Loucy (cell line): Measurements from ENCODE around the gene PTPRZ1.

Source experiments
- H2AFZ ChIP-seq: fragments of 200-600 bp; sonication (generic); 2 replicates; pipeline ENCODE4 v1.6.0; 2016; ENCODE audit warnings: antibody characterized with exemption, mild to moderate bottlenecking, low read length, moderate library complexity
- H3F3A ChIP-seq: fragments of 200-600 bp; 2 replicates; pipeline ENCODE4 v1.6.0; 2016; ENCODE audit warnings: antibody characterized with exemption, low read depth, mild to moderate bottlenecking
- H3K27me3 ChIP-seq: fragments of 200-600 bp; sonication (generic); 2 replicates; pipeline ENCODE4 v1.6.1; 2014; ENCODE audit warnings: low read length, mild to moderate bottlenecking; ENCODE audit not compliant: insufficient read depth, poor library complexity, severe bottlenecking
- H3K36me3 ChIP-seq: fragments of 200-600 bp; sonication (generic); 2 replicates; pipeline ENCODE4 v1.6.1; 2016; ENCODE audit warnings: low read length; ENCODE audit not compliant: insufficient read depth
- H3K4me1 ChIP-seq: fragments of 200-600 bp; sonication (generic); 2 replicates; pipeline ENCODE4 v1.5.1; 2014; ENCODE audit warnings: low read length, mild to moderate bottlenecking; ENCODE audit not compliant: insufficient read depth, poor library complexity, severe bottlenecking
- H3K4me2 ChIP-seq: fragments of 200-600 bp; sonication (generic); 2 replicates; pipeline ENCODE4 v1.6.0; 2014; ENCODE audit warnings: antibody characterized with exemption, low read length, low read depth, mild to moderate bottlenecking; ENCODE audit not compliant: poor library complexity, severe bottlenecking
- H3K4me3 ChIP-seq: fragments of 200-600 bp; sonication (generic); 2 replicates; pipeline ENCODE4 v1.5.1; 2014; ENCODE audit warnings: low read length, mild to moderate bottlenecking, mixed read lengths; ENCODE audit not compliant: poor library complexity, severe bottlenecking
- H3K79me2 ChIP-seq: fragments of 200-600 bp; sonication (generic); 2 replicates; pipeline ENCODE4 v1.6.1; 2014; ENCODE audit warnings: low read length; ENCODE audit not compliant: insufficient read depth
- H3K9ac ChIP-seq: fragments of 200-600 bp; sonication (generic); 2 replicates; pipeline ENCODE4 v1.6.0; 2014; ENCODE audit warnings: mild to moderate bottlenecking, low read depth, low read length, moderate library complexity; ENCODE audit not compliant: poor library complexity, severe bottlenecking
- H3K9me2 ChIP-seq: fragments of 200-600 bp; sonication (generic); replicated peaks from 2 replicates; pipeline ENCODE4 v1.6.1; 2016; ENCODE audit warnings: low read depth, low read length, mixed read lengths
- H3K9me3 ChIP-seq: fragments of 200-600 bp; sonication (generic); 2 replicates; pipeline ENCODE4 v1.6.1; 2014; ENCODE audit warnings: mild to moderate bottlenecking, antibody characterized with exemption, low read length, low read depth; ENCODE audit not compliant: insufficient read depth
- H4K20me1 ChIP-seq: fragments of 200-600 bp; sonication (generic); 2 replicates; pipeline ENCODE4 v1.6.0; 2014; ENCODE audit warnings: antibody characterized with exemption, low read length, mild to moderate bottlenecking; ENCODE audit not compliant: insufficient read depth, poor library complexity, severe bottlenecking
- EZH2phosphoT487 ChIP-seq: fragments of 200-600 bp; IDR thresholded peaks from 2 replicates; pipeline ENCODE4 v1.6.1; 2018; ENCODE audit warnings: antibody characterized with exemption, mild to moderate bottlenecking, moderate library complexity, borderline replicate concordance
- TF ChIP-seq, protein P1 (sequence below): fragments of 200-600 bp; sonication (generic); conservative IDR thresholded peaks from 2 replicates; pipeline ENCODE4 v1.5.1; 2014; ENCODE audit warnings: mild to moderate bottlenecking, antibody characterized with exemption, low read length

The PTPRZ1 gene

DNA sequence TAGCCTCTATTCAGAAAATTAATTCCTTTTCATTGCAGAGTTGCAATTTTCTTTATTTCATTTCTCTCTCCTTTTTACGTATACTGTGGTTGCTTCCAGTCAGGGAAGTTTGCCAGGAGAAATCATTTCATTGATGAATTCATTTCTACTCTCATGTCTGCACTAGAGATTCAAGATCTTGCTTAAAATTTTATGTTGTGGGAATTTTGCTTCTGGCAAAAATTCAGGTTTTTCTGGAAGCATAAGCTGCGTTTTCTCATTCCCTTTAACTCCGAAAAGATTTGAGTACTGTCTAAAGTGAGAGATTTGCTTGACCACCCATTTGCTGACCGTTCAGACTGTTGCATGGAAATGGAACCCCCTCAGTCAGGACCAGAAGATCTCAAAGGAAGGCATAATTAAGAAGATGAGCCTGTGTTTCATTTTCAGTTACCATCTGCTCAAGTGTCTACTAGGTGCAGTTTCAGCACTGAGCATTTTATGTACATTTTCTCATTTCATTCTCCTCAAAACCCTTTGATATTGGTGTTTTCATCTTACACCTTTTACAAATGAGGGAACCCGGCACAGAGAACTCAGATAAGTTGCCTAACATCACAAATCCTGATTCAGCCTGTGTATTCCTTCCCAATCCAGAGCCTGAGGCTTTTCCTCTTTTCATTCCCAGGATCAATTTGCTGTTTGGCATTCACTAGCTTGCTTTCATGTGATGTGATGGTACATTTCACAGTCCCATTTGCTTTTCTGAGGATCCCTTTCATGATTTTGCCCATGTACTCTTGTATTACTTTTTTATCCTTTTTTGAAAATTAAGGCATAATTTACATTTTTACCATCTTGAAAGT, 3.9 kb downstream of the PTPRZ1 start:
- H3K4me3 ChIP-seq, result no peak overlapping the region
- no peak overlapping the region for H2AFZ ChIP-seq
- H3K9me2 ChIP-seq, result no peaks in the 10 kb centered on the region
- H3K9ac ChIP-seq, result no peak overlapping the region
- H3K79me2 ChIP-seq, result no peaks in the 10 kb centered on the region
- no peak overlapping the region for H3K4me2 ChIP-seq
- H3K36me3 ChIP-seq, result no peaks in the 10 kb centered on the region
- no peaks in the 10 kb centered on the region for H3K4me1 ChIP-seq
- H3F3A ChIP-seq, result no peaks in the 10 kb centered on the region
- H3K27me3 ChIP-seq, result no peaks in the 10 kb centered on the region
- H4K20me1 ChIP-seq, result no peaks in the 10 kb centered on the region
- no peaks in the 10 kb centered on the region for H3K9me3 ChIP-seq
- TF ChIP-seq, protein P1, sequence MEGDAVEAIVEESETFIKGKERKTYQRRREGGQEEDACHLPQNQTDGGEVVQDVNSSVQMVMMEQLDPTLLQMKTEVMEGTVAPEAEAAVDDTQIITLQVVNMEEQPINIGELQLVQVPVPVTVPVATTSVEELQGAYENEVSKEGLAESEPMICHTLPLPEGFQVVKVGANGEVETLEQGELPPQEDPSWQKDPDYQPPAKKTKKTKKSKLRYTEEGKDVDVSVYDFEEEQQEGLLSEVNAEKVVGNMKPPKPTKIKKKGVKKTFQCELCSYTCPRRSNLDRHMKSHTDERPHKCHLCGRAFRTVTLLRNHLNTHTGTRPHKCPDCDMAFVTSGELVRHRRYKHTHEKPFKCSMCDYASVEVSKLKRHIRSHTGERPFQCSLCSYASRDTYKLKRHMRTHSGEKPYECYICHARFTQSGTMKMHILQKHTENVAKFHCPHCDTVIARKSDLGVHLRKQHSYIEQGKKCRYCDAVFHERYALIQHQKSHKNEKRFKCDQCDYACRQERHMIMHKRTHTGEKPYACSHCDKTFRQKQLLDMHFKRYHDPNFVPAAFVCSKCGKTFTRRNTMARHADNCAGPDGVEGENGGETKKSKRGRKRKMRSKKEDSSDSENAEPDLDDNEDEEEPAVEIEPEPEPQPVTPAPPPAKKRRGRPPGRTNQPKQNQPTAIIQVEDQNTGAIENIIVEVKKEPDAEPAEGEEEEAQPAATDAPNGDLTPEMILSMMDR, result no peak
- TF ChIP-seq EZH2phosphoT487, result no peak

DNA sequence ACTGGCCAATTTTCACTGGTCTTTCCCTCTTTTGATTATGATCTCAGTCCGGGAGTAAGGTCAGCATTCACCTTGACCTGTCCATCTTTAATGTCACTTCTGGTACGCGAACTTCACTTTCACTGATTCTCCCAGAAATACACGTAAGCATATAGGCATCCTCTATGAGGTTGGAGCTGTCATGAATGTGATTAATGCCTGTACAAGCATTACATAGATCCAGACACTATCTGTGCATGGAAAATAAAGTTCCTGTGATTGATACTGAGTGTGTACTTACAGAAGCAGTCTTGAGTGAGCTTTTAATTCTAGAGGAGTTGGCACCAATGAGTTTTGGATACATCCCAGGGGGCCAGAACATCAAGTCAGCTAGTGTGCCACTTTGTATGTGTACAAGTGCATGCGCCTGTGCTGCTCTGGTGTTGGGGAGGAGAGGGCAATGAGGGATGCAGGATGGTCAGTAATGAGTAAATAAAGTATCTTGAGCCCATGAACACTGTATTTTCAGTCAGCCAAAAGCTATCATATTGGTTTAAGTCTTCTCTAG, 6.0 kb downstream of the PTPRZ1 start:
- no peak overlapping the region for H2AFZ ChIP-seq
- H3K9me3 ChIP-seq, result no peaks in the 10 kb centered on the region
- H3F3A ChIP-seq, result no peaks in the 10 kb centered on the region
- no peak overlapping the region for H3K9ac ChIP-seq
- H3K79me2 ChIP-seq, result no peaks in the 10 kb centered on the region
- H3K4me3 ChIP-seq, result no peak overlapping the region
- no peak overlapping the region for H3K4me2 ChIP-seq
- no peaks in the 10 kb centered on the region for H3K9me2 ChIP-seq
- no peak for TF ChIP-seq EZH2phosphoT487
- TF ChIP-seq, protein P1, result no peak
- H4K20me1 ChIP-seq, result no peaks in the 10 kb centered on the region
- no peaks in the 10 kb centered on the region for H3K4me1 ChIP-seq
- no peaks in the 10 kb centered on the region for H3K27me3 ChIP-seq
- H3K36me3 ChIP-seq, result no peaks in the 10 kb centered on the region

GRCh38 chr7:121879544-121879943, 6.6 kb downstream of the PTPRZ1 start:
- H3K4me1 ChIP-seq, result no peaks in the 10 kb centered on the region
- no peak overlapping the region for H2AFZ ChIP-seq
- no peaks in the 10 kb centered on the region for H3F3A ChIP-seq
- H3K9ac ChIP-seq, result no peak overlapping the region
- H3K27me3 ChIP-seq, result no peaks in the 10 kb centered on the region
- TF ChIP-seq, protein P1, result no peak
- no peak for TF ChIP-seq EZH2phosphoT487
- H4K20me1 ChIP-seq, result no peaks in the 10 kb centered on the region
- no peaks in the 10 kb centered on the region for H3K9me2 ChIP-seq
- H3K4me3 ChIP-seq, result no peak overlapping the region
- H3K9me3 ChIP-seq, result no peaks in the 10 kb centered on the region
- no peak overlapping the region for H3K4me2 ChIP-seq
- no peaks in the 10 kb centered on the region for H3K36me3 ChIP-seq
- no peaks in the 10 kb centered on the region for H3K79me2 ChIP-seq
